Fibroblast of pulmonary artery (primary cell): Measurements from ENCODE around the gene BCL7A.

Source experiments
- DNase-seq: peaks from one replicate; pipeline ENCODE4 v3.0.0-alpha.2; 2010; ENCODE audit warnings: low read depth
- H3K4me3 ChIP-seq: replicated peaks from 2 replicates; pipeline ENCODE4 v1.5.1; 2011; ENCODE audit warnings: low read depth, mild to moderate bottlenecking, control low read depth, low read length, moderate library complexity
- TF ChIP-seq, protein P1 (sequence below): IDR thresholded peaks from 2 replicates; pipeline ENCODE4 v1.5.1; 2011; ENCODE audit warnings: mild to moderate bottlenecking, control low read depth, low read length, inconsistent platforms; ENCODE audit errors: missing control alignments

Gene BCL7A

DNA sequence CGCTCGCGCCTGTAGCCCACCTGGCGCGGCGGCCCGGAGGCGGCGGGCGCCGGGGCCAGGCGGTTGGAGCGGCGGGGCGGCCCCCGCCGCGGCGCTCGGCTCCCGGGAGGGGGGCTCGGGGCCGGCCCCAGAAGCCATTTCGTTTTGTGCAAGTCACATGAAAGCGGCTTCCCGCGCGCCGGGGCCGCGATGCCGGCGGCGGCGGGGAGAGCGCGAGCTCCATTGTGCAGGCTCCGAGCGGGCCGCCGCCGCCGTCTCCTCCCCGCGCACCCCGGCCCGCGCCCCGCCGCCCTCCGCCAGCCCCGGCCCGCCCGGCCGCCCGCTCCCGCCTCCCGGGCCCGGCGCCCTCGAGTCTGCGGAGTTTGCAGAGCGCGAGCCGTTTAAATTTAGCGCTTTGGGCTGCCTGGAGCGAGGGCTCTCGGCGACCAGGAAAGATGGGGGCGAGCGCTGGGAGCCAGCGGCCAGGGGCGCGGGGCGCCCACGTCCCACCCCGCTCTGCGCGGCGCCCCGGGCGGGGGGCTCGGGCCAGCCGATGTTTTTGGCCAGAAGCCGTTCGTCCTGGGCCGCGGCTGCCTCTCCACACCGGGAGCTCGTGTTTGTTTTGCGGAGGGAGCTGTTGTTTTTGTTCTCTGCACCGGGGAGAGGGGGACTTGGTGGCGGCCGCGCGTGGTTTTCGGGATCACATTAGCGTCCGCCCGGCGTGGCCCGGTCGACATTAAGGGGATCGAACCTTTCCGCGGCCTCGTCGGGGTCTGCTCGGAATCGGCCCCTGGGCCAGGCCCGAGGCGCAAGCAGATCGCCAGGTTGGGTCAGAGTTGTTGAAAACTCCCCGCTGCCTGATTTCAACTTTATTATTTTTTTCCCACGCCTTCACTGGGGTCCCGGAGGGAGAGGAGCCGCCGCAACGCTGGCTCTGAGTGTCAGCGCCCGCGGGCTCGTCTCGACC is 982 bp downstream of the BCL7A start:
- peak overlapping the region; percentile 59 for H3K4me3 ChIP-seq
- peak; percentile 11 for DNase-seq
- TF ChIP-seq, protein P1, sequence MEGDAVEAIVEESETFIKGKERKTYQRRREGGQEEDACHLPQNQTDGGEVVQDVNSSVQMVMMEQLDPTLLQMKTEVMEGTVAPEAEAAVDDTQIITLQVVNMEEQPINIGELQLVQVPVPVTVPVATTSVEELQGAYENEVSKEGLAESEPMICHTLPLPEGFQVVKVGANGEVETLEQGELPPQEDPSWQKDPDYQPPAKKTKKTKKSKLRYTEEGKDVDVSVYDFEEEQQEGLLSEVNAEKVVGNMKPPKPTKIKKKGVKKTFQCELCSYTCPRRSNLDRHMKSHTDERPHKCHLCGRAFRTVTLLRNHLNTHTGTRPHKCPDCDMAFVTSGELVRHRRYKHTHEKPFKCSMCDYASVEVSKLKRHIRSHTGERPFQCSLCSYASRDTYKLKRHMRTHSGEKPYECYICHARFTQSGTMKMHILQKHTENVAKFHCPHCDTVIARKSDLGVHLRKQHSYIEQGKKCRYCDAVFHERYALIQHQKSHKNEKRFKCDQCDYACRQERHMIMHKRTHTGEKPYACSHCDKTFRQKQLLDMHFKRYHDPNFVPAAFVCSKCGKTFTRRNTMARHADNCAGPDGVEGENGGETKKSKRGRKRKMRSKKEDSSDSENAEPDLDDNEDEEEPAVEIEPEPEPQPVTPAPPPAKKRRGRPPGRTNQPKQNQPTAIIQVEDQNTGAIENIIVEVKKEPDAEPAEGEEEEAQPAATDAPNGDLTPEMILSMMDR = no peak

GRCh38 chr12:122023339-122024131 is 1.9 kb downstream of the BCL7A start:
- peak overlapping the region; percentile 59 for H3K4me3 ChIP-seq
- TF ChIP-seq, protein P1 = no peak
- DNase-seq = peak; percentile 68

- TF ChIP-seq, protein P1 = no peak
- peak overlapping the region; percentile 59 for H3K4me3 ChIP-seq
- DNase-seq = no peak
Measured at GRCh38 chr12:122024132-122024785, 2.6 kb downstream of the BCL7A start.

GRCh38 chr12:122026706-122027333 is 5.1 kb downstream of the BCL7A start:
- no peak overlapping the region for H3K4me3 ChIP-seq
- TF ChIP-seq, protein P1 = no peak

DNA sequence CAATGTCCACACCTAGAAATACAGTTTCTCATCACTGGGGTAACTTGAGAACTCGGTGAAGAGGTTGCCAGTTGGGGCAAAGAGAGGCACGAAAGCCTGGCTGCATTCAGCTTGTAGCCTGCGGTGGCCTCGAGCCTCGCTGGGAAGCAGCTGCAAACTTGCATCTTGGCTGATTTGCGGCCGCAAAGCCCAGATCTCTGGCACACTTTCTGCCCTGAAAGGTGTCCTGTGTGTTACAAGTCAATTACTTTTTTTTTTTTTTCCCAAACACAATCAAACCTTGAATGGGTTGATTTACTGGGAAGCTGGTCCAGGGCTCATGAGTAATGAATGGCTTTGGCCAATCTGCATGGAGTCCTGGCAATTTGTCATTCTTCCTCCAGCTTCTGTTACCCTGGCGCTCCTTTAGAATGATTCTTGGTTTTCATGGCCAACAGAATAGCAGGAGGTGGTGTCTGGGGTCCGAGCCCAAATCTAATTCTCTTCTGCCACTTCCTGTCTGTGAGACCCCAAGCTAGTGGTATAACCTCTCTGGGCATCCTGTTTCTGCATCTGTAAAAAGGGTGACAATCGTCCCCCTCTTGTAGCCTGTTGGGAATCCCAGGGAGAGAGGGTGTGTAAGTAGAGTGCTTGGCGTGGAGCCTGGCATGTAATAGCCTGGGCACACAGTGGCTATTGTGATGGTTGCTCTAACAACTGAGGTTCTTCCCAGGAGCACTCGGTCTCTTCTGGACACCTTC is 6.7 kb downstream of the BCL7A start:
- TF ChIP-seq, protein P1 = no peak
- DNase-seq = no peak
- H3K4me3 ChIP-seq = no peak overlapping the region

More at GRCh38 chr12:122026706-122027333, 5.1 kb downstream of the BCL7A start:
- DNase-seq = no peak
